HepG2 (cell line): ENCODE measurements around the gene SEPTIN10. TPM values are rescaled to one million over a fixed set of nuclear protein-coding genes. Genes with fewer than 3 reads are reported as not detected.
A peak's percentile ranks its signal among the peaks of the same experiment; 100 is the strongest.

ENCODE experiments used
- ATAC-seq: fragments of 200-7000 bp; cut with Tn5 transposase; 3 replicates; pipeline ENCODE4 v1.9.1; 2020; ENCODE audit warnings: mild to moderate bottlenecking, moderate library complexity
- BruUV-seq: library from RNA; stranded (reverse); fragments of 400-500 nt; replicated peaks from 2 replicates; lab custom pipeline; 2021; lab: Mats Ljungman, UMichigan
- CTCF ChIA-PET: fragments of 300-600 bp; formaldehyde crosslinking; extraction: SDS; loops from one replicate; lab custom pipeline; 2021; ENCODE audit warnings: low total read pairs, inconsistent platforms, low intra/inter-chr PET ratio; lab: Yijun Ruan, JAX
- POLR2A ChIA-PET: fragments of 350-600 bp; sonication (Branson Sonifier 250); formaldehyde crosslinking; loops from one replicate; lab custom pipeline; 2020; ENCODE audit warnings: antibody characterized with exemption, inconsistent platforms; lab: Yijun Ruan, JAX
- DNase-seq: peaks from one replicate; pipeline ENCODE4 v3.0.0-alpha.2; 2015; ENCODE audit warnings: low spot score
- FAIRE-seq: peaks from 3 replicates; lab custom pipeline; 2011; peaks lifted over from hg19 to GRCh38; lab: Jason Lieb, UNC
- H2AFZ ChIP-seq: one replicate; pipeline ENCODE4 v1.6.1; 2011; ENCODE audit warnings: low read length, inconsistent platforms
- H3K27ac ChIP-seq: fragments of 300-600 bp; 3 replicates; pipeline ENCODE4 v1.8.0; 2011; ENCODE audit warnings: mixed run types, mild to moderate bottlenecking, mixed read lengths, low read length, inconsistent platforms; ENCODE audit not compliant: insufficient read depth; ENCODE audit errors: extremely low read length
- H3K27me3 ChIP-seq, 2 experiments: fragments of 200-600 bp in 1 of 2; 2 replicates in 1 of 2; 3 replicates in 1 of 2; pipeline versions ENCODE4 v1.6.0 to v1.8.0; 2011; ENCODE audit warnings: low read length in 2 of 2, mild to moderate bottlenecking in 2 of 2, moderate library complexity in 2 of 2, inconsistent platforms in 1 of 2; ENCODE audit not compliant: insufficient read depth in 2 of 2, control insufficient read depth in 1 of 2
- H3K36me3 ChIP-seq, 2 experiments: fragments of 200-600 bp in 1 of 2; replicated peaks in 1 of 2; 2 replicates in 1 of 2; 3 replicates in 1 of 2; pipeline versions ENCODE4 v1.5.1 to v1.8.0; 2011; ENCODE audit warnings: low read length in 2 of 2, inconsistent platforms in 1 of 2; ENCODE audit not compliant: insufficient read depth in 2 of 2, control insufficient read depth in 1 of 2
- H3K4me1 ChIP-seq: 2 replicates; pipeline ENCODE4 v1.5.1; 2012; ENCODE audit warnings: low read length, inconsistent platforms; ENCODE audit not compliant: insufficient read depth
- H3K4me2 ChIP-seq: 2 replicates; pipeline ENCODE4 v1.6.0; 2011; ENCODE audit warnings: low read depth, low read length, inconsistent platforms
- H3K4me3 ChIP-seq, 3 experiments: fragments of 200-600 bp in 1 of 3; sonication (generic), shearing (Covaris generic) in 1 of 3; replicated peaks in 1 of 3; 2 replicates each; pipeline ENCODE4 v1.5.1; 2011 to 2016; ENCODE audit warnings: low read length in 3 of 3, inconsistent platforms in 2 of 3, low read depth in 2 of 3, mild to moderate bottlenecking in 2 of 3, control low read depth in 1 of 3, mixed read lengths in 1 of 3; ENCODE audit not compliant: insufficient read depth in 1 of 3
- H3K79me2 ChIP-seq: one replicate; pipeline ENCODE4 v1.6.1; 2011; ENCODE audit warnings: low read length, inconsistent platforms; ENCODE audit not compliant: insufficient read depth
- H3K9ac ChIP-seq: 2 replicates; pipeline ENCODE4 v1.6.0; 2011; ENCODE audit warnings: mild to moderate bottlenecking, low read depth, low read length, inconsistent platforms; ENCODE audit not compliant: insufficient read depth
- H3K9me3 ChIP-seq: 2 replicates; pipeline ENCODE4 v1.5.1; 2012; ENCODE audit warnings: mild to moderate bottlenecking, low read length
- H4K20me1 ChIP-seq: 2 replicates; pipeline ENCODE4 v1.6.0; 2011; ENCODE audit warnings: inconsistent platforms, mild to moderate bottlenecking, low read length, moderate library complexity; ENCODE audit not compliant: insufficient read depth
- GATAD2A ChIP-seq: IDR thresholded peaks from 2 replicates; pipeline ENCODE4 v1.6.1; 2016
- GTF3A ChIP-seq: sonication (generic); formaldehyde crosslinking; conservative IDR thresholded peaks from 2 replicates; pipeline ENCODE4 v1.4.0; 2020; ENCODE audit warnings: mild to moderate bottlenecking, missing genetic modification reagents
- HMGA1 ChIP-seq: sonication (generic); formaldehyde crosslinking; conservative IDR thresholded peaks from 2 replicates; pipeline ENCODE4 v1.4.0; 2020; ENCODE audit warnings: missing genetic modification reagents
- SP140L ChIP-seq: sonication (generic); formaldehyde crosslinking; IDR thresholded peaks from 2 replicates; pipeline ENCODE4 v1.4.0; 2020; ENCODE audit warnings: missing genetic modification reagents, borderline replicate concordance
- ZNF280D ChIP-seq: sonication (generic); formaldehyde crosslinking; IDR thresholded peaks from 2 replicates; pipeline ENCODE4 v1.5.1; 2020; ENCODE audit warnings: mild to moderate bottlenecking, missing genetic modification reagents
- ZNF629 ChIP-seq: sonication (generic); formaldehyde crosslinking; conservative IDR thresholded peaks from 2 replicates; pipeline ENCODE4 v1.5.0; 2020; ENCODE audit warnings: missing genetic modification reagents
- ZNF713 ChIP-seq: sonication (generic); formaldehyde crosslinking; IDR thresholded peaks from 2 replicates; pipeline ENCODE4 v1.4.0; 2020; ENCODE audit warnings: mild to moderate bottlenecking, missing genetic modification reagents
- ZNF841 ChIP-seq: sonication (generic); formaldehyde crosslinking; IDR thresholded peaks from 2 replicates; pipeline ENCODE4 v1.8.1; 2023; ENCODE audit warnings: missing genetic modification reagents, borderline replicate concordance
- WGBS: methylation state at CpG from one replicate; pipeline ENCODE4 v1.1.6; 2017; ENCODE audit warnings: low lambda C conversion rate; 5-methylcytosine and 5-hydroxymethylcytosine counted together
- in situ Hi-C: cut with HindIII; loops from 2 replicates; pipeline ENCODE4 v1.10.0; 2017; ENCODE audit warnings: low pct_unique_long_range_greater_than_20kb; ENCODE audit not compliant: extremely low pct_ligation_motif_present
- intact Hi-C: fragments of 100-400 bp; cut with micrococcal nuclease; formaldehyde crosslinking; loops from one replicate; pipeline ENCODE4 v1.10.0; 2022; ENCODE audit not compliant: unreplicated experiment
- polyA plus RNA-seq, 8 experiments: library from polyadenylated mRNA; depleted of rRNA in 3 of 8; stranded (reverse) in 7 of 8; unstranded in 1 of 8; fragments of >200 nt; fragmentation: Illumina TruSeq in 4 of 8; extraction: Trizol in 4 of 8; gene quantifications; 2 replicates each; pipeline versions ENCODE4 v1.2.1 to v1.2.3, GENCODE V29; 2011 to 2016; ENCODE audit warnings: low read depth in 4 of 8, missing spikeins in 1 of 8, mixed read lengths in 1 of 8; ENCODE audit not compliant: insufficient read depth in 1 of 8
- total RNA-seq, 5 experiments: library from RNA; depleted of rRNA; stranded (reverse); fragments of >200 nt; fragmentation: Illumina TruSeq; extraction: Trizol; gene quantifications; 2 replicates each; pipeline ENCODE4 v1.2.3, GENCODE V29; 2016; ENCODE audit warnings: low read depth in 1 of 5
- TF ChIP-seq, protein P1 (sequence below): sonication (generic); formaldehyde crosslinking; IDR thresholded peaks from 2 replicates; pipeline ENCODE4 v1.8.1; 2023; ENCODE audit warnings: mild to moderate bottlenecking, moderate library complexity, missing genetic modification reagents

SEPTIN10 gene
- total and polyA plus RNA-seq, 2 of the 13 experiments (the other 11 are each of a cell fraction or from before 2014, with no cell fraction given): 45.8 to 67.5 TPM

- 0 out of 2 replicates have a peak, but pooled peaks have one; percentile 36 for TF ChIP-seq ZNF280D (CRISPR knock-in tag)
Measured at GRCh38 chr2:109635426-109636304, 21.9 kb upstream of the SEPTIN10 start (continued).

DNA sequence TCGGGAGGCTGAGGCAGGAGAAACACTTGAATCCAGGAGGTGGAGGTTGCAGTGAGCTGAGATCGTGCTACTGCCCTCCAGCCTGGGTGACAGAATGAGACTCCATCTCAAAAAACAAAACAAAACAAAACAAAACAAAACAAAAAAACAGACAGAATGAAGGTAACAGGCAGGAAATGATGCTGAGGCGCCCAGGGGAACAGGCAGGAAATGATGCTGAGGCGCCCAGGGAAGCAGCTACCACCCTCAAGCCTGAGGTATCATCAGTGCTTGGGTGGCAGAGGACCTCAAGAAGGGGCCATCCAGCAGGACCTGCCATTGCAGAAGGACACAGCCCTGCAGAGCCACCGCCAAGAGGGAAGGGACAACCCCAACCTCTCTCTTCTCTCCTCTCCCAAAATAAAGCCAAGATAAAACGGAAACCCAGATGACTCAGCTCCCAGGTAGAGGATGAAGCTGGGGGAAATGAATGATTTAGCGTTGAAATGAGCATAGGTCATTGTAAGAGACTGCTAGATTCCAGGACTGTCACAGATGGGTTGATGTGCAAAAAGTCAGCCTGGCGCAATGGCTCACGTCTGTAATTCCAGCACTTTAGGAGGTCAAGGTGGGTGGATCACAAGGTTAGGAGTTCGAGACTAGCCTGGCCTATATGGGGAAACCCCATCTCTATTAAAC, 19.7 kb upstream of the SEPTIN10 start:
- POLR2A ChIA-PET: interaction anchor here (4.7 kb wide), 1 partner anchor 11 kb away, joined by 61 read pairs; no protein-coding TSS in a partner anchor
- Histone ChIP-seq H3K9me3 (no peaks in the 10 kb centered on the region), H3K9ac (no peak overlapping the region), H3K27me3 (no peaks in the 10 kb centered on the region), H3K4me3 (no peak overlapping the region), H2AFZ (no peak overlapping the region), H4K20me1 (no peaks in the 10 kb centered on the region), H3K4me2 (no peak overlapping the region), H3K36me3 (no peaks in the 10 kb centered on the region), H3K27ac (no peak overlapping the region), H3K4me1 (peaks cover 85% of the 10 kb centered on the region), H3K79me2 (no peaks in the 10 kb centered on the region)
- no TSS peak for BruUV-seq
- ATAC-seq (no peak), FAIRE-seq (no peak), DNase-seq (no peak)
- 97% methylated on average over 10 of the region's 10 CpGs for WGBS
- in situ Hi-C loops (no loop called here), intact Hi-C loops (no loop called here)
- CTCF ChIA-PET: no interaction called here
- TF ChIP-seq ZNF629: no peak
- no peak for TF ChIP-seq GTF3A (CRISPR knock-in tag)
- TF ChIP-seq HMGA1 (CRISPR knock-in tag): no peak
- no peak for TF ChIP-seq SP140L (CRISPR knock-in tag)
- TF ChIP-seq ZNF713 (CRISPR knock-in tag): no peak
- TF ChIP-seq ZNF841: no peak
- TF ChIP-seq, protein P1, sequence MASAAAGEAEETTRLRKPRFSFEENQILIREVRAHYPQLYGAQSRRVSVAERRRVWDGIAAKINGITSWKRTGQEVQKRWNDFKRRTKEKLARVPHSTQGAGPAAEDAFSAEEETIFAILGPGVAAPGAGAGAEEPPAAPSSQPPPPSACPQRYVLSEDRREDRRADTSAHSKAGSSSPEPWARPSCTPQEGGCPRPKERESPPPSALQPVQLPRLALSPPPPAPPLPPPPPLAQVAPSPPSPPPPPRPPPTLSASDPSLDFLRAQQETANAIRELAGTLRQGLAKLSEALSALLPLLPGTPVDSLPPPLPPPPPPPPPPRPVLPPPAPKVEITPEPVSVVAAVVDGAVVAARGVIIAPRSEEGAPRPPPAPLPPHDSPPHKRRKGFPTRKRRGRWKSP (CRISPR knock-in tag): no peak
- no peak for TF ChIP-seq GATAD2A
